HEK293 (cell line): Measurements from ENCODE around the gene ANGPTL2.

Experiments
- CTCF ChIP-seq: fragments of 450-650 bp; formaldehyde crosslinking; IDR thresholded peaks from 2 replicates; pipeline ENCODE4 v1.5.1; 2016; ENCODE audit warnings: missing biosample characterization, missing genetic modification characterization
- PRDM4 ChIP-seq: fragments of 450-650 bp; formaldehyde crosslinking; IDR thresholded peaks from 2 replicates; pipeline ENCODE4 v1.5.1; 2017; ENCODE audit warnings: missing biosample characterization, missing genetic modification characterization
- REST ChIP-seq: fragments of 450-650 bp; formaldehyde crosslinking; IDR thresholded peaks from 2 replicates; pipeline ENCODE4 v1.5.1; 2016; ENCODE audit warnings: missing biosample characterization, missing genetic modification characterization
- ZBTB10 ChIP-seq: fragments of 450-650 bp; formaldehyde crosslinking; IDR thresholded peaks from 2 replicates; pipeline ENCODE4 v1.5.1; 2016; ENCODE audit warnings: missing biosample characterization, missing genetic modification characterization
- ZBTB21 ChIP-seq: fragments of 450-650 bp; formaldehyde crosslinking; IDR thresholded peaks from 2 replicates; pipeline ENCODE4 v1.5.1; 2017; ENCODE audit warnings: missing biosample characterization, missing genetic modification characterization
- ZBTB44 ChIP-seq: fragments of 450-650 bp; IDR thresholded peaks from 2 replicates; pipeline ENCODE4 v1.5.1; 2018; ENCODE audit warnings: missing biosample characterization, mild to moderate bottlenecking, missing genetic modification characterization
- ZNF133 ChIP-seq: fragments of 450-650 bp; formaldehyde crosslinking; IDR thresholded peaks from 2 replicates; pipeline ENCODE4 v1.5.1; 2016; ENCODE audit warnings: missing biosample characterization, missing genetic modification characterization
- ZNF148 ChIP-seq: fragments of 450-650 bp; formaldehyde crosslinking; IDR thresholded peaks from 2 replicates; pipeline ENCODE4 v1.5.0; 2017; ENCODE audit warnings: missing biosample characterization, missing genetic modification characterization, borderline replicate concordance
- ZNF239 ChIP-seq: fragments of 450-650 bp; formaldehyde crosslinking; IDR thresholded peaks from 2 replicates; pipeline ENCODE4 v1.5.1; 2016; ENCODE audit warnings: missing biosample characterization, missing genetic modification characterization
- ZNF302 ChIP-seq: fragments of 450-650 bp; formaldehyde crosslinking; IDR thresholded peaks from 2 replicates; pipeline ENCODE4 v1.5.1; 2016; ENCODE audit warnings: missing biosample characterization, missing genetic modification characterization, low read depth
- ZNF37A ChIP-seq: fragments of 450-650 bp; IDR thresholded peaks from 2 replicates; pipeline ENCODE4 v1.5.1; 2018; ENCODE audit warnings: missing biosample characterization, missing genetic modification characterization
- ZNF426 ChIP-seq: fragments of 450-650 bp; formaldehyde crosslinking; IDR thresholded peaks from 2 replicates; pipeline ENCODE4 v1.5.1; 2017; ENCODE audit warnings: missing biosample characterization, missing genetic modification characterization, mild to moderate bottlenecking, inconsistent platforms, moderate library complexity
- ZNF596 ChIP-seq: fragments of 450-650 bp; IDR thresholded peaks from 2 replicates; pipeline ENCODE4 v1.5.0; 2018; ENCODE audit warnings: missing biosample characterization, mild to moderate bottlenecking, missing genetic modification characterization, moderate library complexity

GRCh38 chr9:127107171-127107928 is 15.1 kb downstream of the ANGPTL2 start:
- no peak for TF ChIP-seq CTCF (tag by site-specific recombination)
- no peak for TF ChIP-seq PRDM4 (tag by site-specific recombination)
- no peak for TF ChIP-seq ZNF302 (tag by site-specific recombination)
- TF ChIP-seq ZBTB21, result no peak
- TF ChIP-seq ZBTB44 (tag by site-specific recombination), result no peak
- no peak for TF ChIP-seq ZNF426
- TF ChIP-seq REST (tag by site-specific recombination), result no peak
- no peak for TF ChIP-seq ZNF37A
- TF ChIP-seq ZNF239 (tag by site-specific recombination), result no peak
- TF ChIP-seq ZNF133 (tag by site-specific recombination), result no peak
- TF ChIP-seq ZBTB10, result no peak
- TF ChIP-seq ZNF148, result no peak
- TF ChIP-seq ZNF596 (tag by site-specific recombination), result no peak
